HS-5 (cell line): ENCODE data around the gene KRT85.
A peak's percentile ranks its signal among the peaks of the same experiment; 100 is the strongest.
"Not testable (repeated sequence)": the region's sequence is repeated elsewhere in the genome, so short reads cannot be mapped to it uniquely, and the experiment has no call there.

Experiments used
- DNase-seq: peaks from one replicate; pipeline ENCODE4 v3.0.0-alpha.2; 2012; ENCODE audit warnings: low read depth

Gene KRT85

GRCh38 chr12:52366738-52367485 lies at the start of gene KRT85:
Gene KRT85, minus strand, starts transcription at chr12:52367481. Its CDS starts 76 bp downstream, at chr12:52367405.
- DNase-seq: no peak

GRCh38 chr12:52416795-52417194 lies 49.5 kb upstream of the KRT85 start:
- DNase-seq: no peak

GRCh38 chr12:52415870-52416750 lies 48.8 kb upstream of the KRT85 start:
- DNase-seq: peak; percentile 48

GRCh38 chr12:52414936-52415335 lies 47.7 kb upstream of the KRT85 start:
- DNase-seq: no peak

GRCh38 chr12:52413782-52414345 lies 46.6 kb upstream of the KRT85 start:
- DNase-seq: no peak

GRCh38 chr12:52413202-52413601 lies 45.9 kb upstream of the KRT85 start:
- no peak for DNase-seq

- no peak for DNase-seq
Measured at GRCh38 chr12:52411815-52412214, 44.5 kb upstream of the KRT85 start.

GRCh38 chr12:52410589-52411248 lies 43.4 kb upstream of the KRT85 start:
- DNase-seq: not testable (repeated sequence)

GRCh38 chr12:52407918-52408317 lies 40.6 kb upstream of the KRT85 start:
- no peak for DNase-seq

- DNase-seq: no peak
Measured at GRCh38 chr12:52405922-52406385, 38.7 kb upstream of the KRT85 start, which contains the start of gene KRT82. Gene KRT82, minus strand, starts transcription at chr12:52406335. Its CDS starts 58 bp downstream, at chr12:52406277.

GRCh38 chr12:52404951-52405350 lies 37.7 kb upstream of the KRT85 start:
- no peak for DNase-seq

GRCh38 chr12:52403561-52403960 lies 36.3 kb upstream of the KRT85 start:
- no peak for DNase-seq

GRCh38 chr12:52402873-52403540 lies 35.7 kb upstream of the KRT85 start:
- no peak for DNase-seq

GRCh38 chr12:52402377-52402776 lies 35.1 kb upstream of the KRT85 start:
- DNase-seq: no peak

- DNase-seq: no peak
Measured at GRCh38 chr12:52401926-52402325, 34.6 kb upstream of the KRT85 start.

- no peak for DNase-seq
Measured at GRCh38 chr12:52401526-52401925, 34.2 kb upstream of the KRT85 start.

GRCh38 chr12:52400906-52401305 lies 33.6 kb upstream of the KRT85 start:
- no peak for DNase-seq

GRCh38 chr12:52399756-52400155 lies 32.5 kb upstream of the KRT85 start:
- DNase-seq: no peak

- no peak for DNase-seq
Measured at GRCh38 chr12:52398176-52398575, 30.9 kb upstream of the KRT85 start.

GRCh38 chr12:52396656-52397055 lies 29.4 kb upstream of the KRT85 start:
- no peak for DNase-seq

GRCh38 chr12:52395761-52396434 lies 28.6 kb upstream of the KRT85 start:
- no peak for DNase-seq
